Measurements from ENCODE around the gene MUC5AC.

DNA sequence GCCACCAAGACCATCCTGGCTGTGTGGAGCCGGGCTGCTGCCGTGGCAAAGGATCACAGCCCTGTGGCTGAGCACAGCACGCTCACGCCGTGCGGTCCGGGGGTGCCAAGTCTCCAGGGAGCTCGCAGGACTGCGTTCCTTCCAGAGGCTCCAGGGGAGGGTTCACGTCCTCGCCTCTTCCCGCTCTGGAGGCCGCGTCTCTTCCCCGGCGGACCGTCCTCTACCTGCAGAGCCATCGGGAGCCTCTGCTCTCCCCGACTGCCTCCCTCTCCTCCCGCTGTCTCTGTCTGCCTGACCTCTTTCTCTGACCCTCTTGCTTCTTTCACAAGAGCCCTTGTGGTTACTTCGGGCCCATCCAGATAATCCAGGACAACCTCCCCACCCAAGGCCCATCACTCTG lies 11.4 kb upstream of the MUC5AC start:
- TF ChIP-seq POLR2A (IDR thresholded peaks at IDR 0.05) (no peak), POLR2AphosphoS5 (IDR thresholded peaks at IDR 0.05) (no peak)
- TF ChIP-seq, protein P1, sequence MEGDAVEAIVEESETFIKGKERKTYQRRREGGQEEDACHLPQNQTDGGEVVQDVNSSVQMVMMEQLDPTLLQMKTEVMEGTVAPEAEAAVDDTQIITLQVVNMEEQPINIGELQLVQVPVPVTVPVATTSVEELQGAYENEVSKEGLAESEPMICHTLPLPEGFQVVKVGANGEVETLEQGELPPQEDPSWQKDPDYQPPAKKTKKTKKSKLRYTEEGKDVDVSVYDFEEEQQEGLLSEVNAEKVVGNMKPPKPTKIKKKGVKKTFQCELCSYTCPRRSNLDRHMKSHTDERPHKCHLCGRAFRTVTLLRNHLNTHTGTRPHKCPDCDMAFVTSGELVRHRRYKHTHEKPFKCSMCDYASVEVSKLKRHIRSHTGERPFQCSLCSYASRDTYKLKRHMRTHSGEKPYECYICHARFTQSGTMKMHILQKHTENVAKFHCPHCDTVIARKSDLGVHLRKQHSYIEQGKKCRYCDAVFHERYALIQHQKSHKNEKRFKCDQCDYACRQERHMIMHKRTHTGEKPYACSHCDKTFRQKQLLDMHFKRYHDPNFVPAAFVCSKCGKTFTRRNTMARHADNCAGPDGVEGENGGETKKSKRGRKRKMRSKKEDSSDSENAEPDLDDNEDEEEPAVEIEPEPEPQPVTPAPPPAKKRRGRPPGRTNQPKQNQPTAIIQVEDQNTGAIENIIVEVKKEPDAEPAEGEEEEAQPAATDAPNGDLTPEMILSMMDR (IDR thresholded peaks at IDR 0.05), result no peak

Data from transverse colon (tissue), 4 donors.